DND-41 (cell line): Measurements from ENCODE around the gene CAPN3.

Experiments used
- EZH2 ChIP-seq: IDR thresholded peaks from 3 replicates; pipeline ENCODE4 v1.6.1; 2012; ENCODE audit warnings: borderline replicate concordance, low read depth, mild to moderate bottlenecking, moderate library complexity, low read length, inconsistent platforms; ENCODE audit not compliant: severe bottlenecking
- TF ChIP-seq, protein P1 (sequence below): IDR thresholded peaks from 2 replicates; pipeline ENCODE4 v1.5.1; 2012; ENCODE audit warnings: borderline replicate concordance, low read length, moderate library complexity, mild to moderate bottlenecking; ENCODE audit not compliant: poor library complexity, severe bottlenecking; ENCODE audit errors: extremely low read depth

GRCh38 chr15:42411884-42412283, 52.6 kb downstream of the CAPN3 start:
- TF ChIP-seq, protein P1, sequence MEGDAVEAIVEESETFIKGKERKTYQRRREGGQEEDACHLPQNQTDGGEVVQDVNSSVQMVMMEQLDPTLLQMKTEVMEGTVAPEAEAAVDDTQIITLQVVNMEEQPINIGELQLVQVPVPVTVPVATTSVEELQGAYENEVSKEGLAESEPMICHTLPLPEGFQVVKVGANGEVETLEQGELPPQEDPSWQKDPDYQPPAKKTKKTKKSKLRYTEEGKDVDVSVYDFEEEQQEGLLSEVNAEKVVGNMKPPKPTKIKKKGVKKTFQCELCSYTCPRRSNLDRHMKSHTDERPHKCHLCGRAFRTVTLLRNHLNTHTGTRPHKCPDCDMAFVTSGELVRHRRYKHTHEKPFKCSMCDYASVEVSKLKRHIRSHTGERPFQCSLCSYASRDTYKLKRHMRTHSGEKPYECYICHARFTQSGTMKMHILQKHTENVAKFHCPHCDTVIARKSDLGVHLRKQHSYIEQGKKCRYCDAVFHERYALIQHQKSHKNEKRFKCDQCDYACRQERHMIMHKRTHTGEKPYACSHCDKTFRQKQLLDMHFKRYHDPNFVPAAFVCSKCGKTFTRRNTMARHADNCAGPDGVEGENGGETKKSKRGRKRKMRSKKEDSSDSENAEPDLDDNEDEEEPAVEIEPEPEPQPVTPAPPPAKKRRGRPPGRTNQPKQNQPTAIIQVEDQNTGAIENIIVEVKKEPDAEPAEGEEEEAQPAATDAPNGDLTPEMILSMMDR: no peak
- TF ChIP-seq EZH2: no peak
